Spleen (tissue), 7 donors: Measurements from ENCODE around the gene BATF.

ENCODE experiments used
- CTCF ChIP-seq, 11 experiments: fragments of 200-600 bp in 7 of 11; fragments of 450-650 bp in 4 of 11; sonication (generic) in 4 of 11; IDR thresholded peaks in 8 of 11; conservative IDR thresholded peaks in 3 of 11; 1 replicate in 7 of 11; 2 replicates in 4 of 11; pipeline versions ENCODE4 v1.4.0 to v1.8.0; 2016 to 2021; ENCODE audit warnings: antibody characterized with exemption in 11 of 11, inconsistent platforms in 4 of 11, mild to moderate bottlenecking in 1 of 11
- POLR2A ChIP-seq, 3 donors: fragments of 450-650 bp; IDR thresholded peaks; one replicate each; pipeline ENCODE4 v1.5.1; 2017; ENCODE audit warnings: antibody characterized with exemption in 3 of 3, mild to moderate bottlenecking in 1 of 3
- POLR2AphosphoS5 ChIP-seq, 3 donors: sonication (generic); formaldehyde crosslinking; IDR thresholded peaks; one replicate each; pipeline ENCODE4 v1.5.1; 2017; ENCODE audit warnings: antibody characterized with exemption in 3 of 3
- donor health status: DM: no; HTN: no; CAD: no; lungs with moderate emphysema.
- donor health status: DM: no; HTN: no; CAD: no.
- donor health status: DM: no; HTN: no; CAD: no.

GRCh38 chr14:75495399-75495798 lies 26.9 kb upstream of the BATF start:
- TF ChIP-seq POLR2AphosphoS5 (IDR thresholded peaks at IDR 0.05) (no peak), CTCF (IDR thresholded peaks at IDR 0.05 in 8 of 11, conservative IDR thresholded peaks at IDR 0.05 in 3 of 11) (no peak), POLR2A (IDR thresholded peaks at IDR 0.05) (no peak)
